Measurements from ENCODE around the gene CES1. TPM values are rescaled to one million over a fixed set of nuclear protein-coding genes. Genes with fewer than 3 reads are reported as not detected.

Gene CES1
- total RNA-seq, 4 donors from 2014 or later = 6.7 to 71.8 (median 20.1) TPM

DNA sequence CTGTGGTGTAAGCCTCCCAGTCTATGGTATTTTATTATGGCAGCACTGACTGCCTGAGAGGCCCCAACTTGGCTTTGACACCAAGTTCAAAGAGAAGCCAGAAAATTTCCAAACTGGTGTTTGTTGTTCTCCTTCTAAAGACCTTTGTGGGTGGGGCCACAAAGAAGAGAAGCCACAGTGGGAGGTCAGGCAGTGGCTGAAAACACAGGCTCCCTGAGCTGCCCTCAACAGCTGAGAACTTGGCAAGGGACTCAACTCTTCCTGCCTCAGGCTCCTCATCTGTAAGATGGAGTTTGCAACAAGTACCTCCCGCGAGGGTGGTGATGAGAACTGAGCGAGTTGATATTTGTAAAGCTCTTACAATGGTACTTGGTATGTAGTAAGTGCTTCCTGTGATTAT is 24.1 kb upstream of the CES1 start:
- Histone ChIP-seq H3K4me3 (no peak overlapping the region), H3K4me1 (no peaks in the 10 kb centered on the region), H3K27ac (replicated peaks in 1 of 4) (no peak overlapping the region), H3K9me3 (no peaks in the 10 kb centered on the region), H3K27me3 (peaks cover 0 to 8% (median 0%) of the 10 kb centered on the region in 4 donors), H3K36me3 (no peaks in the 10 kb centered on the region)
- DNase-seq (ENCODE audit: extremely low spot score) = no peak
- intact Hi-C loops (cut with DNase I) = no loop called here
- WGBS = 87% methylated on average over 3 of the region's 3 CpGs
- TF ChIP-seq CTCF (IDR thresholded peaks at IDR 0.05) = no peak

- Histone ChIP-seq H3K4me1 (no peaks in the 10 kb centered on the region), H3K27me3 (peaks cover 0 to 24% (median 0%) of the 10 kb centered on the region in 4 donors), H3K36me3 (no peaks in the 10 kb centered on the region), H3K9me3 (no peaks in the 10 kb centered on the region), H3K4me3 (no peak overlapping the region), H3K27ac (replicated peaks in 1 of 4) (no peak overlapping the region)
- intact Hi-C loops (cut with DNase I) = no loop called here
- DNase-seq (ENCODE audit: extremely low spot score) = no peak
- WGBS = 53% methylated on average over 3 of the region's 3 CpGs
- no peak for TF ChIP-seq POLR2AphosphoS5 (IDR thresholded peaks at IDR 0.05)
- no peak for TF ChIP-seq EP300 (IDR thresholded peaks at IDR 0.05)
- TF ChIP-seq POLR2A (IDR thresholded peaks at IDR 0.05; ENCODE audit: low read depth) = no peak
- no peak for TF ChIP-seq CTCF (IDR thresholded peaks at IDR 0.05)
These were observed 20.2 kb upstream of the CES1 start for GRCh38 chr16:55853114-55853513.

- no peak for TF ChIP-seq POLR2AphosphoS5 (IDR thresholded peaks at IDR 0.05)
- intact Hi-C loops (cut with DNase I) = no loop called here
- Histone ChIP-seq H3K9me3 (no peaks in the 10 kb centered on the region), H3K27ac (replicated peaks in 1 of 4) (no peak overlapping the region), H3K27me3 (peaks cover 0 to 53% (median 3%) of the 10 kb centered on the region in 4 donors), H3K4me1 (no peaks in the 10 kb centered on the region), H3K4me3 (no peak overlapping the region), H3K36me3 (no peaks in the 10 kb centered on the region)
- WGBS = 80% methylated on average over 13 of the region's 13 CpGs
- DNase-seq (ENCODE audit: extremely low spot score) = no peak
These were observed 16.6 kb upstream of the CES1 start for GRCh38 chr16:55849536-55849935.

- Histone ChIP-seq H3K27me3 (peaks cover 0 to 60% (median 3%) of the 10 kb centered on the region in 4 donors), H3K4me3 (no peak overlapping the region), H3K36me3 (no peaks in the 10 kb centered on the region), H3K9me3 (no peaks in the 10 kb centered on the region), H3K4me1 (no peaks in the 10 kb centered on the region), H3K27ac (replicated peaks in 1 of 4) (no peak overlapping the region)
- no peak for DNase-seq (ENCODE audit: extremely low spot score)
- 44% methylated on average over 6 of the region's 11 CpGs for WGBS
- intact Hi-C loops (cut with DNase I) = no loop called here
- TF ChIP-seq POLR2A (IDR thresholded peaks at IDR 0.05; ENCODE audit: low read depth) = no peak
- TF ChIP-seq POLR2AphosphoS5 (IDR thresholded peaks at IDR 0.05) = no peak
- TF ChIP-seq CTCF (IDR thresholded peaks at IDR 0.05) = no peak
These were observed 13.9 kb upstream of the CES1 start for GRCh38 chr16:55846598-55847346.

DNA sequence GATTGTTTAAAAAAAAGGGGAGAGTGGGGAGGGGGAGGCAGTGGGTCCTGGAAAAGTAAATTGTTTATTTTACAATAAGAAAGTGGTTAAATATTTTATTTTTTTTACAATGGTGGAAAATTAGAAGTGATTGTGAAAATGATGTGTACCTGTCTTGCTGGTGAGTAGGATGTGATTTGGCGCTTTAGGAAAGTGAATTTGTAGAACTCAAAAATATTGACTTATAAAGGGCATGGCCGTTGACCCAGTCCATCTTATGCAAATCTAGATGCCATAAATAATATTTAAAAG is 10.2 kb upstream of the CES1 start:
- Histone ChIP-seq H3K27me3 (peaks cover 0 to 44% (median 3%) of the 10 kb centered on the region in 4 donors), H3K36me3 (no peaks in the 10 kb centered on the region), H3K4me3 (no peak overlapping the region), H3K27ac (replicated peaks in 1 of 4) (no peak overlapping the region), H3K9me3 (no peaks in the 10 kb centered on the region), H3K4me1 (no peaks in the 10 kb centered on the region)
- no peak for DNase-seq (ENCODE audit: extremely low spot score)
- TF ChIP-seq POLR2A (IDR thresholded peaks at IDR 0.05; ENCODE audit: low read depth) (no peak), CTCF (IDR thresholded peaks at IDR 0.05) (no peak), EP300 (IDR thresholded peaks at IDR 0.05) (no peak)
- intact Hi-C loops (cut with DNase I) = loop anchor here (1.0 to 5.0 kb wide), 2 partner anchors 131 to 376 kb away; no protein-coding TSS in a partner anchor
- 50% methylated on average over 2 of the region's 2 CpGs for WGBS

Measured in esophagus muscularis mucosa (tissue), 4 donors.